ENCODE measurements around the gene LGR6. TPM values are rescaled to one million over a fixed set of nuclear protein-coding genes. Genes with fewer than 3 reads are reported as not detected.

LGR6 gene
- total and polyA plus RNA-seq, 12 donors, result 0.06 to 1.0 (median 0.18) TPM; not detected in 3

DNA sequence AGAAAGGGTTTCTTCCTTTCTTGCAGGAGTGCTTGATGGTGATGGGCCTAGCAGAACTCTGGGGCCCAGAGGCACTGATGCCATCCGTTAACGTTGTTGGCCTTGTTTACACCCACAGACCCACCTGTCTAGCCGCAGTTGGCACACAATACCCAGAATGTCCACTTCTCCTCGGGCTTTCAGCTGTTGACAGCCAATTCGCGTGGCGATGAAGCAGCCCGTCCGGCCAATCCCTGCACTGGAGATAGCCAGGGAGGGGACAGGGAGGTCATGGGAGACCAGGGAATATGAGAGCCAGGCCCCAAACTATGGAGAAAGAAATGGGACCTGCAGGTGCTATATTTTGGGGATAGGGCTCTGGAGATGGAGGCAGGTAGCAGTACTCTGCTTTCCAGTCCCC, 43.4 kb upstream of the LGR6 start:
- H3K36me3 ChIP-seq (replicated peaks in 1 of 2), result peaks cover 0 to 6% of the 10 kb centered on the region in 2 donors
- no peak for DNase-seq
- H3K27me3 ChIP-seq, result no peaks in the 10 kb centered on the region
- TF ChIP-seq CTCF (IDR thresholded peaks at IDR 0.05) (no peak), POLR2A (IDR thresholded peaks at IDR 0.05) (no peak)
- H3K4me1 ChIP-seq (replicated peaks in 1 of 2), result peaks cover 0 to 9% of the 10 kb centered on the region in 2 donors
- H3K9me3 ChIP-seq (replicated peaks in 1 of 3), result no peaks in the 10 kb centered on the region
- no peak overlapping the region for H3K27ac ChIP-seq
- no peak overlapping the region for H3K4me3 ChIP-seq
- WGBS, 4 donors, result 90 to 93% (median 90%) methylated on average over 8 to 9 of the region's 9 CpGs
- intact Hi-C loops (cut with DNase I), result no loop called here

- DNase-seq, result no peak
- H3K27me3 ChIP-seq, result no peaks in the 10 kb centered on the region
- H3K4me1 ChIP-seq (replicated peaks in 1 of 2), result peaks cover 0 to 9% of the 10 kb centered on the region in 2 donors
- TF ChIP-seq CTCF (IDR thresholded peaks at IDR 0.05) (no peak), POLR2A (IDR thresholded peaks at IDR 0.05) (no peak)
- no peak overlapping the region for H3K4me3 ChIP-seq
- no peak overlapping the region for H3K27ac ChIP-seq
- intact Hi-C loops (cut with DNase I), result no loop called here
- WGBS, 4 donors, result 76 to 84% (median 79%) methylated on average over 8 of the region's 8 CpGs
- H3K36me3 ChIP-seq (replicated peaks in 1 of 2), result peaks cover 0 to 6% of the 10 kb centered on the region in 2 donors
- H3K9me3 ChIP-seq (replicated peaks in 1 of 3), result no peaks in the 10 kb centered on the region
Measured at GRCh38 chr1:202150602-202151001, 43.0 kb upstream of the LGR6 start.

- H3K27ac ChIP-seq, result no peak overlapping the region
- H3K36me3 ChIP-seq (replicated peaks in 1 of 2), result peaks cover 0 to 6% of the 10 kb centered on the region in 2 donors
- H3K4me1 ChIP-seq (replicated peaks in 1 of 2), result peaks cover 0 to 10% of the 10 kb centered on the region in 2 donors
- WGBS, 4 donors, result 86 to 95% (median 88%) methylated on average over 2 of the region's 2 CpGs
- H3K9me3 ChIP-seq (replicated peaks in 1 of 3), result no peaks in the 10 kb centered on the region
- H3K4me3 ChIP-seq, result no peak overlapping the region
- intact Hi-C loops (cut with DNase I), result no loop called here
- DNase-seq, result no peak
- no peaks in the 10 kb centered on the region for H3K27me3 ChIP-seq
- TF ChIP-seq POLR2A (IDR thresholded peaks at IDR 0.05) (no peak), CTCF (IDR thresholded peaks at IDR 0.05) (no peak)
Measured at GRCh38 chr1:202151045-202151444, 42.6 kb upstream of the LGR6 start.

DNA sequence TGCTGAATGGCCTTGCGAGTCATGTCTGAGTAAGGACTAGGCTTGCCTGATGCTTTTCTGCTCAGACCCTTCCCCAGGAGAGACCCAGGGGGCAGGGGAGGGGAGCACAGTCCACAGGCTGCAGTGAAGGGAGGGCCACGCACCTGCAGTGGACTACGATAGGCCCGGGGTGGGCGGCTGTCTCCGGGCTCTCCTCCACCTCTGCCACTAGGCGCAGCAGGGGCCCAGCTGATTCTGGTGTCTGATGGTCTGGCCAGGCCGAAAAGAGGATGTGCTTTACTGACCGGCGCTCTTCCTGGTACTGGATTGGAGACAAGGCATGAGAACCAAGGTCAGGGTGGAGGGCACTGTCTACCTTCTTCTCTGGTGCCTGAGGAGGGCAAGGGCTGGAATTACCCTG, 41.2 kb upstream of the LGR6 start:
- H3K36me3 ChIP-seq (replicated peaks in 1 of 2), result peaks cover 0 to 6% of the 10 kb centered on the region in 2 donors
- intact Hi-C loops (cut with DNase I), result no loop called here
- no peak for DNase-seq
- H3K27me3 ChIP-seq, result no peaks in the 10 kb centered on the region
- H3K27ac ChIP-seq, result no peak overlapping the region
- WGBS, 4 donors, result 80 to 87% (median 85%) methylated on average over 2 to 10 of the region's 10 CpGs
- TF ChIP-seq POLR2A (IDR thresholded peaks at IDR 0.05) (no peak), CTCF (IDR thresholded peaks at IDR 0.05) (no peak)
- no peak overlapping the region for H3K4me3 ChIP-seq
- H3K9me3 ChIP-seq (replicated peaks in 1 of 3), result no peaks in the 10 kb centered on the region
- peaks cover 0 to 10% of the 10 kb centered on the region in 2 donors for H3K4me1 ChIP-seq (replicated peaks in 1 of 2)
